H9 (cell line): Measurements from ENCODE around the gene ANAPC2. TPM values are rescaled to one million over a fixed set of nuclear protein-coding genes. Genes with fewer than 3 reads are reported as not detected.

ENCODE experiments used
- DNase-seq: peaks from one replicate; pipeline ENCODE4 v3.0.0-alpha.2; 2017
- H2AFZ ChIP-seq: one replicate; pipeline ENCODE4 v1.6.1; 2013; ENCODE audit warnings: mild to moderate bottlenecking, low read length, control low read depth, moderate library complexity
- H2AK5ac ChIP-seq: 2 replicates; pipeline ENCODE4 v1.6.1; 2013; ENCODE audit warnings: low read length, control low read depth, mixed read lengths; ENCODE audit not compliant: insufficient read length
- H2BK120ac ChIP-seq: one replicate; pipeline ENCODE4 v1.6.1; 2013; ENCODE audit warnings: low read depth, mild to moderate bottlenecking, low read length, control low read depth, inconsistent platforms; ENCODE audit not compliant: poor library complexity, severe bottlenecking
- H2BK12ac ChIP-seq: 2 replicates; pipeline ENCODE4 v1.6.1; 2013; ENCODE audit warnings: low read length, control low read depth, mixed read lengths, low read depth; ENCODE audit not compliant: insufficient read length
- H2BK15ac ChIP-seq: 2 replicates; pipeline ENCODE4 v1.6.1; 2013; ENCODE audit warnings: low read depth, low read length, control low read depth
- H2BK20ac ChIP-seq: one replicate; pipeline ENCODE4 v1.6.1; 2013; ENCODE audit warnings: low read depth, mild to moderate bottlenecking, low read length, control low read depth, inconsistent platforms; ENCODE audit not compliant: poor library complexity, severe bottlenecking
- H2BK5ac ChIP-seq: 2 replicates; pipeline ENCODE4 v1.6.1; 2013; ENCODE audit warnings: low read length, control low read depth, mixed read lengths; ENCODE audit not compliant: insufficient read length
- H3K14ac ChIP-seq: 2 replicates; pipeline ENCODE4 v1.6.1; 2013; ENCODE audit warnings: low read length, control low read depth; ENCODE audit not compliant: insufficient read depth
- H3K18ac ChIP-seq: 2 replicates; pipeline ENCODE4 v1.6.1; 2013; ENCODE audit warnings: low read depth, mild to moderate bottlenecking, mixed read lengths, low read length, control low read depth; ENCODE audit not compliant: insufficient read length
- H3K23ac ChIP-seq: 2 replicates; pipeline ENCODE4 v1.6.1; 2013; ENCODE audit warnings: low read length, control low read depth, mixed read lengths, low read depth; ENCODE audit not compliant: insufficient read length
- H3K23me2 ChIP-seq: 2 replicates; pipeline ENCODE4 v1.6.1; 2013; ENCODE audit warnings: low read depth, mild to moderate bottlenecking, mixed read lengths, low read length, control low read depth; ENCODE audit not compliant: insufficient read length, poor library complexity, severe bottlenecking
- H3K27ac ChIP-seq: 2 replicates; pipeline ENCODE4 v1.5.1; 2013; ENCODE audit warnings: low read length, control low read depth, mixed read lengths, low read depth; ENCODE audit not compliant: insufficient read length
- H3K27me3 ChIP-seq: 2 replicates; pipeline ENCODE4 v1.6.1; 2013; ENCODE audit warnings: low read length, control low read depth, inconsistent platforms; ENCODE audit not compliant: insufficient read depth
- H3K4ac ChIP-seq: 2 replicates; pipeline ENCODE4 v1.6.1; 2013; ENCODE audit warnings: low read depth, mild to moderate bottlenecking, control low read depth, inconsistent platforms, low read length, moderate library complexity
- H3K4me1 ChIP-seq: 2 replicates; pipeline ENCODE4 v1.6.1; 2013; ENCODE audit warnings: low read length, control low read depth, inconsistent platforms; ENCODE audit not compliant: insufficient read depth
- H3K4me2 ChIP-seq: 2 replicates; pipeline ENCODE4 v1.6.1; 2013; ENCODE audit warnings: low read length, control low read depth, mixed read lengths; ENCODE audit not compliant: insufficient read length, insufficient read depth
- H3K56ac ChIP-seq: 2 replicates; pipeline ENCODE4 v1.6.1; 2013; ENCODE audit warnings: low read depth, mild to moderate bottlenecking, mixed read lengths, low read length, control low read depth; ENCODE audit not compliant: insufficient read length
- H3K79me1 ChIP-seq: 2 replicates; pipeline ENCODE4 v1.6.1; 2013; ENCODE audit warnings: low read depth, mild to moderate bottlenecking, moderate library complexity, low read length, control low read depth, inconsistent platforms; ENCODE audit not compliant: insufficient read depth, poor library complexity, severe bottlenecking
- H3K79me2 ChIP-seq: 2 replicates; pipeline ENCODE4 v1.6.1; 2013; ENCODE audit warnings: low read length, control low read depth, inconsistent platforms; ENCODE audit not compliant: insufficient read depth
- H3K9ac ChIP-seq: 2 replicates; pipeline ENCODE4 v1.6.1; 2013; ENCODE audit warnings: low read length, control low read depth, mixed read lengths; ENCODE audit not compliant: insufficient read length; ENCODE audit errors: extremely low read depth
- H3K9me3 ChIP-seq: one replicate; pipeline ENCODE4 v1.6.1; 2013; ENCODE audit warnings: low read depth, low read length, inconsistent platforms; ENCODE audit not compliant: control insufficient read depth
- H3T11ph ChIP-seq: one replicate; pipeline ENCODE4 v1.6.1; 2013; ENCODE audit warnings: mild to moderate bottlenecking, low read length, control low read depth, inconsistent platforms
- H4K20me1 ChIP-seq: one replicate; pipeline ENCODE4 v1.6.1; 2013; ENCODE audit not compliant: control insufficient read depth, insufficient read length, insufficient read depth
- H4K5ac ChIP-seq: 2 replicates; pipeline ENCODE4 v1.6.1; 2013; ENCODE audit warnings: low read depth, mild to moderate bottlenecking, mixed read lengths, low read length, control low read depth; ENCODE audit not compliant: insufficient read length
- H4K8ac ChIP-seq: replicated peaks from 2 replicates; pipeline ENCODE4 v1.6.1; 2013; ENCODE audit warnings: low read length, control low read depth, mixed read lengths, low read depth; ENCODE audit not compliant: insufficient read length
- H4K91ac ChIP-seq: 2 replicates; pipeline ENCODE4 v1.6.1; 2013; ENCODE audit warnings: low read depth, mild to moderate bottlenecking, moderate library complexity, mixed read lengths, low read length, control low read depth; ENCODE audit not compliant: insufficient read length
- H3K27ac Mint-ChIP-seq, 3 experiments: 2 replicates in 2 of 3; 3 replicates in 1 of 3; pipeline ENCODE4 v1.8.0; 2020 to 2021; ENCODE audit warnings: mixed read lengths in 3 of 3, mild to moderate bottlenecking in 1 of 3, moderate library complexity in 1 of 3
- H3K27me3 Mint-ChIP-seq: 2 replicates; pipeline ENCODE4 v1.8.0; 2021; ENCODE audit warnings: low read depth, mild to moderate bottlenecking, moderate library complexity, mixed read lengths
- H3K36me3 Mint-ChIP-seq, 3 experiments: 2 replicates in 2 of 3; 3 replicates in 1 of 3; pipeline ENCODE4 v1.8.0; 2020 to 2021; ENCODE audit warnings: low read depth in 3 of 3, mixed read lengths in 3 of 3; ENCODE audit not compliant: insufficient read depth in 1 of 3
- H3K4me1 Mint-ChIP-seq, 2 experiments: 2 replicates each; pipeline ENCODE4 v1.8.0; 2020; ENCODE audit warnings: mixed read lengths in 2 of 2
- H3K4me3 Mint-ChIP-seq, 2 experiments: 2 replicates in 1 of 2; 3 replicates in 1 of 2; pipeline ENCODE4 v1.8.0; 2020 to 2021; ENCODE audit warnings: mild to moderate bottlenecking in 2 of 2, mixed read lengths in 2 of 2, moderate library complexity in 1 of 2
- H3K9me3 Mint-ChIP-seq, 2 experiments: 2 replicates in 1 of 2; 3 replicates in 1 of 2; pipeline ENCODE4 v1.8.0; 2020; ENCODE audit warnings: mild to moderate bottlenecking in 2 of 2, mixed read lengths in 2 of 2, moderate library complexity in 1 of 2
- CTCF ChIP-seq: fragments of 200-600 bp; sonication (generic); conservative IDR thresholded peaks from 3 replicates; pipeline ENCODE4 v1.8.0; 2021; ENCODE audit warnings: antibody characterized with exemption, mild to moderate bottlenecking
- WGBS: extraction: QIAGEN DNeasy Blood & Tissue Kit; methylation state at CpG from one replicate; pipeline ENCODE4 v1.1.7; 2013; ENCODE audit warnings: missing lambda C conversion rate, low lambda C conversion rate, mixed read lengths; ENCODE audit not compliant: insufficient read length; ENCODE audit errors: extremely low coverage; 5-methylcytosine and 5-hydroxymethylcytosine counted together
- total RNA-seq: library from RNA; stranded (reverse); gene quantifications from 2 replicates; pipeline ENCODE4 v1.2.1, GENCODE V29; 2021

ANAPC2 gene
- total RNA-seq, 1 experiment from 2014 or later, result 54.8 TPM

- no peak for TF ChIP-seq CTCF
- H3K79me2 ChIP-seq, result no peaks in the 10 kb centered on the region
- no peak for DNase-seq
- no peak overlapping the region for H2AFZ ChIP-seq
- H2BK120ac ChIP-seq, result no peak overlapping the region
- Mint-ChIP-seq H3K4me1 (0 out of 4 replicates have a peak, but pooled peaks cover under 1 to 2% of the 10 kb centered on the region in 2 experiments), H3K36me3 (peaks cover 5 to 49% (median 47%) of the 10 kb centered on the region in 3 experiments; a peak in 6 of 7 replicates), H3K4me3 (no peak overlapping the region), H3K9me3 (no peaks in the 10 kb centered on the region), H3K27me3 (peaks cover under 1% of the 10 kb centered on the region; the same call in 1 of the 2 replicates), H3K27ac (no peak overlapping the region)
- H3K4me1 ChIP-seq, result no peaks in the 10 kb centered on the region
- no peak overlapping the region for H3K23ac ChIP-seq
- no peaks in the 10 kb centered on the region for H3K9me3 ChIP-seq
- no peak overlapping the region for H3K56ac ChIP-seq
- H3K18ac ChIP-seq, result no peak overlapping the region
- no peak overlapping the region for H2BK15ac ChIP-seq
- no peak overlapping the region for H2AK5ac ChIP-seq
- peaks cover 2% of the 10 kb centered on the region for H4K20me1 ChIP-seq
- no peak overlapping the region for H4K5ac ChIP-seq
- H4K8ac ChIP-seq, result no peak overlapping the region
- no peaks in the 10 kb centered on the region for H3K27me3 ChIP-seq
- H3K4me2 ChIP-seq, result no peak overlapping the region
- no peak overlapping the region for H2BK20ac ChIP-seq
- H3K4ac ChIP-seq, result no peak overlapping the region
- H3K9ac ChIP-seq, result no peak overlapping the region
- no CpG with 5 or more reads among the region's 22 CpGs for WGBS
- H3K23me2 ChIP-seq, result no peaks in the 10 kb centered on the region
- H3T11ph ChIP-seq, result no peak overlapping the region
- no peaks in the 10 kb centered on the region for H3K79me1 ChIP-seq
- H4K91ac ChIP-seq, result no peak overlapping the region
- no peak overlapping the region for H3K14ac ChIP-seq
- H2BK12ac ChIP-seq, result no peak overlapping the region
- no peak overlapping the region for H3K27ac ChIP-seq
- H2BK5ac ChIP-seq, result no peak overlapping the region
These were observed 6.7 kb downstream of the ANAPC2 start for GRCh38 chr9:137181680-137182079.
